ENCODE results near the gene MB. TPM values are rescaled to one million over a fixed set of nuclear protein-coding genes. Genes with fewer than 3 reads are reported as not detected.

MB gene
- polyA plus RNA-seq, 1 donor (not counting 4 experiments of a cell fraction or from before 2014, with no cell fraction given) = not detected

GRCh38 chr22:35614404-35614803, 2.7 kb downstream of the MB start:
- dilution Hi-C loops (cut with MboI; ENCODE audit: extremely low pct_ligation_motif_present, low sequenced_read_pairs) = no loop called here
- H3K79me2 ChIP-seq (ENCODE audit: control insufficient read depth, insufficient read depth, low read length) = no peaks in the 10 kb centered on the region
- no peak for DNase-seq (ENCODE audit: low read depth, low spot score)
- no peak overlapping the region for H3K9ac ChIP-seq (ENCODE audit: control insufficient read depth, extremely low read depth, insufficient read depth, low read length)
- H3K9me3 ChIP-seq (ENCODE audit: control insufficient read depth, low read depth, low read length) = no peaks in the 10 kb centered on the region
- peaks cover 12% of the 10 kb centered on the region for H3K27me3 ChIP-seq (ENCODE audit: control insufficient read depth, extremely low read depth, insufficient read depth, low read length)
- H3K9me1 ChIP-seq (ENCODE audit: control insufficient read depth, extremely low read depth, insufficient read depth, low read length) = no peaks in the 10 kb centered on the region
- no peak overlapping the region for H2AFZ ChIP-seq (ENCODE audit: control insufficient read depth, low read length)
- H3K36me3 ChIP-seq (ENCODE audit: control insufficient read depth in 2 of 2, extremely low read depth in 1 of 2, insufficient read depth in 2 of 2, low read length in 2 of 2) = no peaks in the 10 kb centered on the region
- FAIRE-seq = no peak
- H3K4me1 ChIP-seq (ENCODE audit: control insufficient read depth, extremely low read depth, insufficient read depth, low read length) = peaks cover 6% of the 10 kb centered on the region
- TF ChIP-seq EZH2 (IDR thresholded peaks at IDR 0.05; ENCODE audit: low read length) = no peak
- TF ChIP-seq, protein P1, sequence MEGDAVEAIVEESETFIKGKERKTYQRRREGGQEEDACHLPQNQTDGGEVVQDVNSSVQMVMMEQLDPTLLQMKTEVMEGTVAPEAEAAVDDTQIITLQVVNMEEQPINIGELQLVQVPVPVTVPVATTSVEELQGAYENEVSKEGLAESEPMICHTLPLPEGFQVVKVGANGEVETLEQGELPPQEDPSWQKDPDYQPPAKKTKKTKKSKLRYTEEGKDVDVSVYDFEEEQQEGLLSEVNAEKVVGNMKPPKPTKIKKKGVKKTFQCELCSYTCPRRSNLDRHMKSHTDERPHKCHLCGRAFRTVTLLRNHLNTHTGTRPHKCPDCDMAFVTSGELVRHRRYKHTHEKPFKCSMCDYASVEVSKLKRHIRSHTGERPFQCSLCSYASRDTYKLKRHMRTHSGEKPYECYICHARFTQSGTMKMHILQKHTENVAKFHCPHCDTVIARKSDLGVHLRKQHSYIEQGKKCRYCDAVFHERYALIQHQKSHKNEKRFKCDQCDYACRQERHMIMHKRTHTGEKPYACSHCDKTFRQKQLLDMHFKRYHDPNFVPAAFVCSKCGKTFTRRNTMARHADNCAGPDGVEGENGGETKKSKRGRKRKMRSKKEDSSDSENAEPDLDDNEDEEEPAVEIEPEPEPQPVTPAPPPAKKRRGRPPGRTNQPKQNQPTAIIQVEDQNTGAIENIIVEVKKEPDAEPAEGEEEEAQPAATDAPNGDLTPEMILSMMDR (optimal IDR thresholded peaks at IDR 0.05 in 1 of 3, IDR thresholded peaks at IDR 0.05 in 1 of 3, conservative IDR thresholded peaks at IDR 0.05 in 1 of 3; ENCODE audit: extremely low read depth in 1 of 3, insufficient read depth in 2 of 3, low read length in 3 of 3) = no peak
- no peak overlapping the region for H3K27ac ChIP-seq (ENCODE audit: control insufficient read depth, insufficient read depth, low read length)
- no peak overlapping the region for H3K4me3 ChIP-seq (ENCODE audit: control insufficient read depth in 2 of 3, extremely low read depth in 1 of 3, insufficient read depth in 2 of 3, low read depth in 1 of 3, low read length in 3 of 3)
- no peak overlapping the region for H3K4me2 ChIP-seq (ENCODE audit: control insufficient read depth, extremely low read depth, insufficient read depth, low read depth, low read length)
- no peaks in the 10 kb centered on the region for H4K20me1 ChIP-seq (ENCODE audit: control insufficient read depth, extremely low read depth, insufficient read depth, low read length)

DNA sequence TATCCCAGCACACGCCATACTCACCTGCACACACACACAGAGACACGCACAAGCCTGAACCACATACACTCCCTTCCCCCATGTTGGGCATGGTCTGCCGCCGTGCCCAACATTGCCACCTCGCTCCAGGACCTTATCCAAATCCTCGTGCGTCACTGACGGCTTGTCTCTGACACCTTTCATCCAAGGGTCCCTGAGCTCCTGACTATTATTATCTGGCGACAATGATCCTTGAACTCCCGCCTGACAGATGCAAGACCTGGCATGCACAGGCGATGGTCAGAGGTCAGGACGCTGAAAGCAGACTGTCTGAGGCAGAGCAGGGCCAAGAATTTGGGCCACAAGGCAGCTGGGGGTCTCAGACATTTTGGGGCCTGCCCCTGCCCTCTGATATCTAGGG, 4.2 kb downstream of the MB start:
- Histone ChIP-seq H3K9me1 (ENCODE audit: control insufficient read depth, extremely low read depth, insufficient read depth, low read length) (no peaks in the 10 kb centered on the region), H3K9me3 (ENCODE audit: control insufficient read depth, low read depth, low read length) (no peaks in the 10 kb centered on the region), H3K4me3 (ENCODE audit: control insufficient read depth in 2 of 3, extremely low read depth in 1 of 3, insufficient read depth in 2 of 3, low read depth in 1 of 3, low read length in 3 of 3) (no peak overlapping the region), H3K36me3 (ENCODE audit: control insufficient read depth in 2 of 2, extremely low read depth in 1 of 2, insufficient read depth in 2 of 2, low read length in 2 of 2) (no peaks in the 10 kb centered on the region), H4K20me1 (ENCODE audit: control insufficient read depth, extremely low read depth, insufficient read depth, low read length) (no peaks in the 10 kb centered on the region), H3K27me3 (ENCODE audit: control insufficient read depth, extremely low read depth, insufficient read depth, low read length) (peaks cover 18% of the 10 kb centered on the region), H3K79me2 (ENCODE audit: control insufficient read depth, insufficient read depth, low read length) (no peaks in the 10 kb centered on the region), H3K4me1 (ENCODE audit: control insufficient read depth, extremely low read depth, insufficient read depth, low read length) (peaks cover 6% of the 10 kb centered on the region), H2AFZ (ENCODE audit: control insufficient read depth, low read length) (no peak overlapping the region), H3K27ac (ENCODE audit: control insufficient read depth, insufficient read depth, low read length) (no peak overlapping the region), H3K9ac (ENCODE audit: control insufficient read depth, extremely low read depth, insufficient read depth, low read length) (no peak overlapping the region), H3K4me2 (ENCODE audit: control insufficient read depth, extremely low read depth, insufficient read depth, low read depth, low read length) (no peak overlapping the region)
- dilution Hi-C loops (cut with MboI; ENCODE audit: extremely low pct_ligation_motif_present, low sequenced_read_pairs) = no loop called here
- no peak for DNase-seq (ENCODE audit: low read depth, low spot score)
- TF ChIP-seq, protein P1 (optimal IDR thresholded peaks at IDR 0.05 in 1 of 3, IDR thresholded peaks at IDR 0.05 in 1 of 3, conservative IDR thresholded peaks at IDR 0.05 in 1 of 3; ENCODE audit: extremely low read depth in 1 of 3, insufficient read depth in 2 of 3, low read length in 3 of 3) = no peak
- TF ChIP-seq EZH2 (IDR thresholded peaks at IDR 0.05; ENCODE audit: low read length) = no peak
- no peak for FAIRE-seq

Data from keratinocyte (primary cell).